Fibroblast of lung (primary cell): ENCODE measurements around the gene FAM221B.

Source experiments
- EZH2 ChIP-seq: IDR thresholded peaks from 2 replicates; pipeline ENCODE4 v1.5.1; 2012; ENCODE audit warnings: low read length, control low read depth, mild to moderate bottlenecking; ENCODE audit errors: missing control alignments
- TF ChIP-seq, protein P1 (sequence below), 2 donors: IDR thresholded peaks in 1 of 2; conservative IDR thresholded peaks in 1 of 2; 1 replicate in 1 of 2; 2 replicates in 1 of 2; pipeline ENCODE4 v1.5.1; 2011 to 2012; ENCODE audit warnings: low read length in 2 of 2, control low read depth in 1 of 2, inconsistent platforms in 1 of 2, low read depth in 1 of 2, mild to moderate bottlenecking in 1 of 2

GRCh38 chr9:35829764-35830096 lies 1.2 kb upstream of the FAM221B start:
- TF ChIP-seq, protein P1, sequence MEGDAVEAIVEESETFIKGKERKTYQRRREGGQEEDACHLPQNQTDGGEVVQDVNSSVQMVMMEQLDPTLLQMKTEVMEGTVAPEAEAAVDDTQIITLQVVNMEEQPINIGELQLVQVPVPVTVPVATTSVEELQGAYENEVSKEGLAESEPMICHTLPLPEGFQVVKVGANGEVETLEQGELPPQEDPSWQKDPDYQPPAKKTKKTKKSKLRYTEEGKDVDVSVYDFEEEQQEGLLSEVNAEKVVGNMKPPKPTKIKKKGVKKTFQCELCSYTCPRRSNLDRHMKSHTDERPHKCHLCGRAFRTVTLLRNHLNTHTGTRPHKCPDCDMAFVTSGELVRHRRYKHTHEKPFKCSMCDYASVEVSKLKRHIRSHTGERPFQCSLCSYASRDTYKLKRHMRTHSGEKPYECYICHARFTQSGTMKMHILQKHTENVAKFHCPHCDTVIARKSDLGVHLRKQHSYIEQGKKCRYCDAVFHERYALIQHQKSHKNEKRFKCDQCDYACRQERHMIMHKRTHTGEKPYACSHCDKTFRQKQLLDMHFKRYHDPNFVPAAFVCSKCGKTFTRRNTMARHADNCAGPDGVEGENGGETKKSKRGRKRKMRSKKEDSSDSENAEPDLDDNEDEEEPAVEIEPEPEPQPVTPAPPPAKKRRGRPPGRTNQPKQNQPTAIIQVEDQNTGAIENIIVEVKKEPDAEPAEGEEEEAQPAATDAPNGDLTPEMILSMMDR (conservative IDR thresholded peaks at IDR 0.05 in 1 of 2, IDR thresholded peaks at IDR 0.05 in 1 of 2; ENCODE audit: low read depth in 1 of 2, low read length in 2 of 2): no peak
- TF ChIP-seq EZH2: no peak
